ENCODE data around the gene CADM1. TPM values are rescaled to one million over a fixed set of nuclear protein-coding genes. Genes with fewer than 3 reads are reported as not detected.

The CADM1 gene
- total RNA-seq, 2 donors from 2014 or later = 1.4 to 6.1 TPM

DNA sequence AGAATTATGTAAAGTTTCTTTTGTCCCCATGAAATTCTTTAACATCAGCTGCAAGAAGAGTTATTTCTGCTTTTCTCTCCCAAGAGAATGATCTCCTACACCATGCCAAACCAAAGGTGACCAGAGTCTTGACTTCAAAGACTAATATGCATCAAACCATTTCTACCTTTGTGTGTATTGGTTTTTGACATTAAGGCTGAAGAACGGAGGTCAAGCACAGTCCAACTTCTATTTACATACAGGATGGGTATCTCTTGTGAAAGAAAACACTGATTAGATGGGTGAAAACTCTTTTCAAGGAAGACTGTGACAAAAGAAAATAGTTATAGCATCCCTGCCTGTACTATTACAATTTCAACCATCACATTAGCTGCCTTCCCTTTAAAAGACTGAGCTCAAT lies 256.3 kb downstream of the CADM1 start:
- no peaks in the 10 kb centered on the region for H3K27me3 ChIP-seq (replicated peaks; ENCODE audit: insufficient read depth)
- no peak overlapping the region for H3K4me3 ChIP-seq
- H3K36me3 ChIP-seq = no peaks in the 10 kb centered on the region
- ATAC-seq (ENCODE audit: insufficient number of reproducible peaks, low FRiP score, low read depth) (no peak), DNase-seq (ENCODE audit: low spot score) (no peak)
- TF ChIP-seq, protein P1, sequence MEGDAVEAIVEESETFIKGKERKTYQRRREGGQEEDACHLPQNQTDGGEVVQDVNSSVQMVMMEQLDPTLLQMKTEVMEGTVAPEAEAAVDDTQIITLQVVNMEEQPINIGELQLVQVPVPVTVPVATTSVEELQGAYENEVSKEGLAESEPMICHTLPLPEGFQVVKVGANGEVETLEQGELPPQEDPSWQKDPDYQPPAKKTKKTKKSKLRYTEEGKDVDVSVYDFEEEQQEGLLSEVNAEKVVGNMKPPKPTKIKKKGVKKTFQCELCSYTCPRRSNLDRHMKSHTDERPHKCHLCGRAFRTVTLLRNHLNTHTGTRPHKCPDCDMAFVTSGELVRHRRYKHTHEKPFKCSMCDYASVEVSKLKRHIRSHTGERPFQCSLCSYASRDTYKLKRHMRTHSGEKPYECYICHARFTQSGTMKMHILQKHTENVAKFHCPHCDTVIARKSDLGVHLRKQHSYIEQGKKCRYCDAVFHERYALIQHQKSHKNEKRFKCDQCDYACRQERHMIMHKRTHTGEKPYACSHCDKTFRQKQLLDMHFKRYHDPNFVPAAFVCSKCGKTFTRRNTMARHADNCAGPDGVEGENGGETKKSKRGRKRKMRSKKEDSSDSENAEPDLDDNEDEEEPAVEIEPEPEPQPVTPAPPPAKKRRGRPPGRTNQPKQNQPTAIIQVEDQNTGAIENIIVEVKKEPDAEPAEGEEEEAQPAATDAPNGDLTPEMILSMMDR (IDR thresholded peaks at IDR 0.05) = no peak
- no peaks in the 10 kb centered on the region for H3K9me3 ChIP-seq
- H3K27ac ChIP-seq = no peak overlapping the region
- H3K4me1 ChIP-seq (ENCODE audit: control insufficient read depth in 1 of 2, low read depth in 2 of 2) = no peaks in the 10 kb centered on the region

DNA sequence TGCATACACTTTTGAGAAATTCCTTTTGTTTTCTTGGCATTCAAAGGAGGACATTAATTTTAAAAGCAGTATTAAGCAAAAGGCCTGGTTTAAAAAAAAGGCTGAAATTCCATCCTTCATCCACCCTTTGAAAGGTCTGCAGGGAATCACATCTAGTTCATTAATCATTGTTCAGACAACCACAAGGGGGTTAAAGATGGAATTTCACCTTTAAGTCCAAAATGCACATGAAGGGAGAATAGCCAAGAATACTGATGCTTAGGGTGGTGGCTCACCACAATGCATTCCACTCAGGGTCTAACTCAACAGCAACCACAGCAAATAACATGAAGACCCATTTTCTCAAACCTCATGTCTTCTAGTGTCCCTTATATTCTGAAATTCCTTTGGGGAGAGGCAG lies 256.9 kb downstream of the CADM1 start:
- Histone ChIP-seq H3K27me3 (replicated peaks; ENCODE audit: insufficient read depth) (no peaks in the 10 kb centered on the region), H3K4me3 (no peak overlapping the region), H3K4me1 (ENCODE audit: control insufficient read depth in 1 of 2, low read depth in 2 of 2) (no peaks in the 10 kb centered on the region), H3K27ac (no peak overlapping the region), H3K9me3 (no peaks in the 10 kb centered on the region), H3K36me3 (no peaks in the 10 kb centered on the region)
- TF ChIP-seq, protein P1 (IDR thresholded peaks at IDR 0.05) = no peak
- DNase-seq (ENCODE audit: low spot score) (no peak), ATAC-seq (ENCODE audit: insufficient number of reproducible peaks, low FRiP score, low read depth) (no peak)

DNA sequence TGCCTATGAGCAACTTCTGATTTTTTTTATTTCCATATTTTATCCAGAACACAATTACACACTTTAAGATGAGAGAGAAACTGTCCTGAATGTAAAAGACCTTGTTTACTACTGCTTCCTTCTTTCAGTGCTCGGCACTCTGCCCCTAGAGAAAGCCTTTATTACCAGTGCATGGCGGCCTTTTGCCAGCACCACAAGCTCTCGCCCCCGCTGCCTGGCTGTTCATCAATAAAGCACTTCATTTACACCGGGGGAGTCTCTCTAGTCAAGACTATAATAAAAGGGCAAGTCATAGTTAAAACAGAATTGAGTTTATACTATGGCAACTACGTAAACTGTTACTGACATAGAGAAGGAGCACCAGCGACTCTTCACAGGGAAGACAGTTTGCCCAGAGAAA lies 259.5 kb downstream of the CADM1 start:
- H3K27me3 ChIP-seq (replicated peaks; ENCODE audit: insufficient read depth) = no peaks in the 10 kb centered on the region
- TF ChIP-seq, protein P1 (IDR thresholded peaks at IDR 0.05) = no peak
- no peaks in the 10 kb centered on the region for H3K36me3 ChIP-seq
- no peaks in the 10 kb centered on the region for H3K4me1 ChIP-seq (ENCODE audit: control insufficient read depth in 1 of 2, low read depth in 2 of 2)
- no peak overlapping the region for H3K4me3 ChIP-seq
- no peak for ATAC-seq (ENCODE audit: insufficient number of reproducible peaks, low FRiP score, low read depth)
- no peak overlapping the region for H3K27ac ChIP-seq
- no peaks in the 10 kb centered on the region for H3K9me3 ChIP-seq
- DNase-seq (ENCODE audit: low spot score) = no peak

DNA sequence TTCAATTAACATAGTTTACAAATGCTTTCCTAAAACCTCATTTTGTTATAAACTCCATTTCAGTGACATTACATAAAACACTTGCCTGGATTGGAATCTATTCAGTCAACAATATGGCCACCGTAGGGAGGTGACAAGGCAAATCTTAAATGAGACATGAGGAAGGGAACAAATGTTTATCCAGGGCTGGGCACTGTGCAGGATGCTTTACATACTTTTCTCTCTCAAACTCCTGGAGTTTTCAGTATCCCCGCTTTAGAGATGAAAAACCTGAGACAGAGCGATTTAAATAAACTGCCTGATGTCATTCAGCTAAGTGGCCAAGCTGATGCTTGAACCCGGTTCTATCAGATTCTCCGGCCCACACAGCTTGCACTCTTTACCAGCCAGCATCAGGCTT lies 259.9 kb downstream of the CADM1 start:
- Histone ChIP-seq H3K27me3 (replicated peaks; ENCODE audit: insufficient read depth) (no peaks in the 10 kb centered on the region), H3K9me3 (no peaks in the 10 kb centered on the region), H3K4me3 (no peak overlapping the region), H3K4me1 (ENCODE audit: control insufficient read depth in 1 of 2, low read depth in 2 of 2) (no peaks in the 10 kb centered on the region), H3K27ac (no peak overlapping the region), H3K36me3 (no peaks in the 10 kb centered on the region)
- TF ChIP-seq, protein P1 (IDR thresholded peaks at IDR 0.05) = no peak
- ATAC-seq (ENCODE audit: insufficient number of reproducible peaks, low FRiP score, low read depth) = no peak
- DNase-seq (ENCODE audit: low spot score) = no peak

DNA sequence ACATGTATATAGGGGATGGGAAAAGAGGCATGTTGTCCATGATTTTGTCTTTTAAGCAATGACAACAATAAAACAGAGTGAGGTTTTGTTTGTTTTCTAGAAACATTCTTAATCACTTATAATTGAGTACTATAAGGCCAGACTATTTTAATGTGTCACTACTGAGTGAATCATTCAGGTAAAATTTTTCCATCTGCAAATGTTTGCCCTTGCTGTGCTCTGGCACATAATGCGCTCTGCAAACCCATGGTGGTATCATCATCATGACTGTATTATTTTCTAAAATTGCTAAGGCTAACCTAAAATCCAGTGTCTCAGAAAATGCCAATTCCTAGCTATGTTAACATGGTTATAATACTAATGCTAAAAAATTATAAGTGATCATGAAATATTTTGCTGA lies 261.2 kb downstream of the CADM1 start:
- no peaks in the 10 kb centered on the region for H3K4me1 ChIP-seq (ENCODE audit: control insufficient read depth in 1 of 2, low read depth in 2 of 2)
- no peaks in the 10 kb centered on the region for H3K36me3 ChIP-seq
- H3K9me3 ChIP-seq = no peaks in the 10 kb centered on the region
- no peak for DNase-seq (ENCODE audit: low spot score)
- ATAC-seq (ENCODE audit: insufficient number of reproducible peaks, low FRiP score, low read depth) = no peak
- H3K27ac ChIP-seq = no peak overlapping the region
- TF ChIP-seq, protein P1 (IDR thresholded peaks at IDR 0.05) = no peak
- H3K4me3 ChIP-seq = no peak overlapping the region
- H3K27me3 ChIP-seq (replicated peaks; ENCODE audit: insufficient read depth) = no peaks in the 10 kb centered on the region
